Astrocyte (in vitro differentiated cells and primary cell): ENCODE measurements around the gene PBX1. TPM values are rescaled to one million over a fixed set of nuclear protein-coding genes. Genes with fewer than 3 reads are reported as not detected.

Experiments used
- DNase-seq: peaks from one replicate; pipeline ENCODE4 v3.0.0-alpha.2; 2010; ENCODE audit warnings: low read depth
- FAIRE-seq: peaks from 2 replicates; lab custom pipeline; 2011; peaks lifted over from hg19 to GRCh38; lab: Jason Lieb, UNC
- H2AFZ ChIP-seq: 2 replicates; pipeline ENCODE4 v1.6.0; 2012; ENCODE audit warnings: low read depth, low read length, inconsistent platforms
- H3K27ac ChIP-seq: 2 replicates; pipeline ENCODE4 v1.5.1; 2011; ENCODE audit warnings: low read depth, low read length, inconsistent platforms
- H3K27me3 ChIP-seq: 2 replicates; pipeline ENCODE4 v1.6.0; 2011; ENCODE audit warnings: low read length, inconsistent platforms; ENCODE audit not compliant: insufficient read depth
- H3K36me3 ChIP-seq: 2 replicates; pipeline ENCODE4 v1.5.1; 2011; ENCODE audit warnings: low read length, inconsistent platforms; ENCODE audit not compliant: insufficient read depth
- H3K4me1 ChIP-seq: 2 replicates; pipeline ENCODE4 v1.5.1; 2011; ENCODE audit warnings: low read length, inconsistent platforms; ENCODE audit not compliant: insufficient read depth
- H3K4me2 ChIP-seq: 2 replicates; pipeline ENCODE4 v1.6.0; 2012; ENCODE audit warnings: low read length, inconsistent platforms
- H3K4me3 ChIP-seq: 2 replicates; pipeline ENCODE4 v1.5.1; 2011; ENCODE audit warnings: low read depth, mild to moderate bottlenecking, low read length, inconsistent platforms; ENCODE audit not compliant: insufficient read depth
- H3K79me2 ChIP-seq: 2 replicates; pipeline ENCODE4 v1.6.0; 2012; ENCODE audit warnings: mild to moderate bottlenecking, low read length, inconsistent platforms; ENCODE audit not compliant: insufficient read depth
- H3K9ac ChIP-seq: 2 replicates; pipeline ENCODE4 v1.6.0; 2012; ENCODE audit warnings: mild to moderate bottlenecking, low read length, inconsistent platforms
- H3K9me3 ChIP-seq: 2 replicates; pipeline ENCODE4 v1.5.1; 2012; ENCODE audit warnings: low read depth, mild to moderate bottlenecking, low read length, inconsistent platforms; ENCODE audit not compliant: insufficient read depth
- H4K20me1 ChIP-seq: 2 replicates; pipeline ENCODE4 v1.6.0; 2012; ENCODE audit warnings: low read length, inconsistent platforms; ENCODE audit not compliant: insufficient read depth
- H3K27ac Mint-ChIP-seq: one replicate; pipeline ENCODE4 v1.8.0; 2021; ENCODE audit warnings: mild to moderate bottlenecking, mixed read lengths; ENCODE audit not compliant: unreplicated experiment
- H3K27me3 Mint-ChIP-seq: one replicate; pipeline ENCODE4 v1.8.0; 2021; ENCODE audit warnings: low read depth, mixed read lengths; ENCODE audit not compliant: unreplicated experiment
- H3K36me3 Mint-ChIP-seq: one replicate; pipeline ENCODE4 v1.8.0; 2021; ENCODE audit warnings: low read depth, mixed read lengths; ENCODE audit not compliant: unreplicated experiment
- H3K4me1 Mint-ChIP-seq: one replicate; pipeline ENCODE4 v1.8.0; 2021; ENCODE audit warnings: low read depth, mixed read lengths; ENCODE audit not compliant: unreplicated experiment
- H3K4me3 Mint-ChIP-seq: one replicate; pipeline ENCODE4 v1.8.0; 2021; ENCODE audit warnings: mild to moderate bottlenecking, moderate library complexity, mixed read lengths; ENCODE audit not compliant: unreplicated experiment
- H3K9me3 Mint-ChIP-seq: one replicate; pipeline ENCODE4 v1.8.0; 2021; ENCODE audit warnings: mild to moderate bottlenecking, mixed read lengths; ENCODE audit not compliant: unreplicated experiment
- CTCF ChIP-seq: IDR thresholded peaks from 2 replicates; pipeline ENCODE4 v1.5.1; 2011; ENCODE audit warnings: low read depth, mild to moderate bottlenecking, inconsistent platforms, low read length, moderate library complexity; ENCODE audit not compliant: insufficient read depth
- EZH2 ChIP-seq: IDR thresholded peaks from 2 replicates; pipeline ENCODE4 v1.6.1; 2012; ENCODE audit warnings: mild to moderate bottlenecking, low read length, inconsistent platforms; ENCODE audit not compliant: insufficient read depth
- total RNA-seq: library from RNA; stranded (reverse); gene quantifications from 2 replicates; pipeline ENCODE4 v1.2.1, GENCODE V29; 2021

Gene PBX1
- total RNA-seq, 1 donor from 2014 or later = 37.2 TPM

- DNase-seq = no peak
- H3K9me3 ChIP-seq = no peaks in the 10 kb centered on the region
- H3K4me3 Mint-ChIP-seq = no peak overlapping the region
- peak overlapping the region; percentile 73 for H3K27ac Mint-ChIP-seq
- no peak overlapping the region for H3K27ac ChIP-seq
- H3K9me3 Mint-ChIP-seq = no peaks in the 10 kb centered on the region
- no peaks in the 10 kb centered on the region for H3K36me3 ChIP-seq
- no peak overlapping the region for H3K4me3 ChIP-seq
- H3K36me3 Mint-ChIP-seq = peaks cover 2% of the 10 kb centered on the region
- no peak overlapping the region for H3K9ac ChIP-seq
- peaks cover 5% of the 10 kb centered on the region for H4K20me1 ChIP-seq
- TF ChIP-seq EZH2 = no peak
- TF ChIP-seq CTCF = no peak
- H3K79me2 ChIP-seq = peaks cover 5% of the 10 kb centered on the region
- H3K27me3 Mint-ChIP-seq = no peaks in the 10 kb centered on the region
- H3K4me2 ChIP-seq = peak overlapping the region; percentile 32
- peaks cover 22% of the 10 kb centered on the region for H3K4me1 ChIP-seq
- peaks cover 29% of the 10 kb centered on the region for H3K4me1 Mint-ChIP-seq
- no peak overlapping the region for H2AFZ ChIP-seq
- no peaks in the 10 kb centered on the region for H3K27me3 ChIP-seq
- no peak for FAIRE-seq
These were observed 77.1 kb downstream of the PBX1 start for GRCh38 chr1:164635803-164636731.

GRCh38 chr1:164636757-164637156, 77.8 kb downstream of the PBX1 start:
- no peaks in the 10 kb centered on the region for H3K27me3 ChIP-seq
- no peak overlapping the region for H3K4me3 Mint-ChIP-seq
- H3K27ac Mint-ChIP-seq = peak overlapping the region; percentile 93
- peak overlapping the region; percentile 65 for H3K4me2 ChIP-seq
- H3K9me3 Mint-ChIP-seq = no peaks in the 10 kb centered on the region
- DNase-seq (peak; percentile 26), FAIRE-seq (peak; percentile 54)
- peaks cover 2% of the 10 kb centered on the region for H3K36me3 Mint-ChIP-seq
- H3K27me3 Mint-ChIP-seq = no peaks in the 10 kb centered on the region
- TF ChIP-seq CTCF (no peak), EZH2 (no peak)
- H3K36me3 ChIP-seq = no peaks in the 10 kb centered on the region
- H3K79me2 ChIP-seq = peaks cover 5% of the 10 kb centered on the region
- peak overlapping the region; percentile 86 for H3K27ac ChIP-seq
- peaks cover 5% of the 10 kb centered on the region for H4K20me1 ChIP-seq
- peaks cover 22% of the 10 kb centered on the region for H3K4me1 ChIP-seq
- peak overlapping the region; percentile 55 for H3K9ac ChIP-seq
- H3K4me3 ChIP-seq = no peak overlapping the region
- peaks cover 33% of the 10 kb centered on the region for H3K4me1 Mint-ChIP-seq
- H2AFZ ChIP-seq = no peak overlapping the region
- no peaks in the 10 kb centered on the region for H3K9me3 ChIP-seq
